Activated T-cell treated with anti-CD3 and anti-CD28 coated beads for 4 hours (primary cell): ENCODE data around the gene NOX1.
A peak's percentile ranks its signal among the peaks of the same experiment; 100 is the strongest.

Source experiments
- DNase-seq: peaks from one replicate; pipeline ENCODE4 v3.0.0-alpha.2; 2020

Gene NOX1

GRCh38 chrX:100874325-100874724 is at the start of gene NOX1:
Gene NOX1, minus strand, starts transcription at chrX:100874359. Its CDS starts 220 bp downstream, at chrX:100874139.
- DNase-seq: no peak

DNA sequence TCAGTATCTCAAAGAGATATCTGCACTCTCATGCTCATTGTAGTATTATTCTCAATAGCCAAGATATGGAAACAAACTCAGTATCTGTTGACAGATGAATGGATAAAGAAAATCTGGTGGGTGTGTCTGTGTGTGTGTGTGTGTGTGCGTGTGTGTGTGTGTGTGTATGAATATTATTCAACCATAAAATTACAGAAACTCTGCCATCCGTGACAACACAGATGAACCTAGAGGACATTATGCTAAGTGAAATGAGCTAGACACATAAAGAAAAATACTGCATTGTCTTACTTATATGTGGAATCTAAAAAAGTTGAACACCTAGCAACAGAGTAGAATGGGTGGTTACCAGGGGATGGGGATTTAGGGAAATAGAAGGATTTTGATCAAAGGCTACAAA is 41.4 kb upstream of the NOX1 start:
- no peak for DNase-seq

DNA sequence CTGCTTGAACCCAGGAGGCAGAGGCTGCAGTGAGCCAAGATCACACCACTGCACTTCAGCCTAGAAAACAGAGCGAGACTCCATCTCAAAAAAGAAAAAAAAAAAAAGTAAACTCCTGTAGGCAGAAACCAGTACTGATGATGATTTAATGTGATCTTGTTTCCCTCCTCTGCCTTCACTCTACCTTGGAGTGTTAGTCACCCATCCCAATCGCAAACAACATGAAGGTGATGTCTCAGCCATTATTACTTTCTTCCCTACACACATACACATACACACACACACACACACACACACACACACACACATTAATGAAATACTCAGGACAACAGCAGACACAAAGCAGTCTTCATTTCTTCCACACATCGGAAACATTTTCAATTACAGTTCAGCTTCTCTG is 39.0 kb upstream of the NOX1 start:
- DNase-seq: no peak

GRCh38 chrX:100911731-100912130 is 37.6 kb upstream of the NOX1 start:
- DNase-seq: no peak

DNA sequence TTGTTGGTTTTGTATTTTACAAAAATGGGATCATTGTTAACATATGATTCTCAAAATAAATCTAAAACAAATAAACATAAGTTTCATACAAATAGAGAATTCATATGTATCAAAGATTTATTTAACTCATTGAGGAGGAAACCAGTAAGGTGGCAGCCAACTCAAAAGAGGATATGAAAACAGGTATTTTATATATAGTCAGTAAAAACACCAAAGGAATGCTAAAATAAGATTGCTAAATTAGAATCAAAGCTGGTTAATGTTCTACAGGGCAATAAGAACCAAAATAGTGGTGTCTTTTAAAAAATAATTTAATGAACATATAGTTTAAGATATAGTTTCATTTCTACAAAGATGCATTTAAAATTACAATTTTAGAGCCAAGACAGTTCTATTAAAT is 31.5 kb upstream of the NOX1 start:
- no peak for DNase-seq

- DNase-seq: no peak
These were observed 30.3 kb upstream of the NOX1 start for GRCh38 chrX:100904433-100904832.

- DNase-seq: no peak
These were observed 21.4 kb upstream of the NOX1 start for GRCh38 chrX:100895365-100896075.

GRCh38 chrX:100883654-100884053 is 9.5 kb upstream of the NOX1 start:
- DNase-seq: no peak

DNA sequence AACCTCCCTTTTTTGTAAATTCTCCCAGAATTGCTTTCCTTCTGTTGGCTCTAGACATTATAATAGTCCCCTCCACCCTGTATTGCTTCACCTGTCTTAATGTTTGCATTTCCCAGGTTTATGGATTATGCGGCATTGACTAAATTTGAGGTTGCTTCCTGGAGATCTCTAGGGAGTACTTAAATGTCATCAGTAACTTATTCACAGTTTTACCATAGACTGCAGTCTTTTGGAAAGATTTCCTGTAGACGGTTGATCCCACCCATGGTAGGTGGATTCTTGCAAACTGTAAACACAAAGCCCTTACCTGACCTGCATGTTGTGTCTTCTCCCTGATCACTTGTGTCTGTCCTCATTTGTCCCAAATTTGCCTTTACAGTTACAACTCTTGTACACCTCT is 6.2 kb upstream of the NOX1 start:
- no peak for DNase-seq

- DNase-seq: no peak
These were observed 2.3 kb downstream of the NOX1 start for GRCh38 chrX:100871594-100872560.

DNA sequence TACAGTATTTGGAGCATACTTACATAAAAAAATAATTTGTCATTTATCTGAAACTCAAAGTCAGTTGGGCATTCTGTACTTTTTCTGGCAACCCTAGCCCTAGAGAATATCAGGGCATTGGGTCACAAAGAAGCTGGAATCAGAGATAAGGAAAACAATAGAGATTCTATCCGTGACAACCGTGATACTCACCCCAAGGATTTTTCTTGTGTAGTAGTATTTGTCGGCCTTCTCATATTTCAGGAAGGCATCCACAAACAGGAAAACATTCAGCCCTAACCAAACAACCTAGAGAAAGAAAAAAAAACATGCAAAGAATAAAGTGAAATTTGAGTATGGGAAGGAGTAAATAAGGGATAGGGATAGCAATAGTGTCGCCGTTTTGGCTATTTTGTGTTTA is 3.6 kb downstream of the NOX1 start:
- no peak for DNase-seq

GRCh38 chrX:100868273-100868672 is 5.9 kb downstream of the NOX1 start:
- DNase-seq: no peak

DNA sequence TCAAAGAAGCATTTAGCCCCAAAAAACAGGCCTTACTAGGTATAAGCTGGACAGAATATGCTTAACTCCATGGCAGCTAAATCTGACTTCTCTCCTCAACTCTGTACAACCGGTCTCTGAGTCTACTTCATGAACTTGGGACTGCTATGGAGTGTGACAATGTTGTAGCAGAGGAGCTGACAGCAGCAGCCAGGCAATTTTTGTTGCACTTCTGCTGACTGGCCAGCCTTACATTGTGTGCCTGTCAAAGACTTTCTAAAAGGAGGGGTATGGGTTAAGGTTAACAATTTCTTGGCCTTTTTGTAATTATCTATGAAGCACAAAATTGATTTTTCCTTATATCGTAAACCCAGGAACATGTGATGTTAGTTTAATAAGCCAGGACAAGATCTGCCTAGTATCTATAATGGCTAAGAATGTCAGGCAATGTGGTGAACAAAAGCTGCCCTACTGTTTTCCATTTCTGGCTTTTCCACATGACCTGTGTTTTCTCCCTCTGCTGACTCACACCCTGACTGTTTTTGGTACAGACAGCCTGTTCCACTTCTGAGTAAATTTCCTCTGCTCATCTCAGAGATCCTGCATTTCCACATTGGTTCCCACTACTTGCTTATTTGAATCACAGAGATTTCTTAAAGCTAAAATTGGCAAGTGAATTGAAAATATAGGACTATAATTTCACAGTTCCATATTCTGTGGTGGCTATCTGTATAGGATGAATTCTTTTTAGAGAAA is 9.3 kb downstream of the NOX1 start:
- DNase-seq: no peak

DNA sequence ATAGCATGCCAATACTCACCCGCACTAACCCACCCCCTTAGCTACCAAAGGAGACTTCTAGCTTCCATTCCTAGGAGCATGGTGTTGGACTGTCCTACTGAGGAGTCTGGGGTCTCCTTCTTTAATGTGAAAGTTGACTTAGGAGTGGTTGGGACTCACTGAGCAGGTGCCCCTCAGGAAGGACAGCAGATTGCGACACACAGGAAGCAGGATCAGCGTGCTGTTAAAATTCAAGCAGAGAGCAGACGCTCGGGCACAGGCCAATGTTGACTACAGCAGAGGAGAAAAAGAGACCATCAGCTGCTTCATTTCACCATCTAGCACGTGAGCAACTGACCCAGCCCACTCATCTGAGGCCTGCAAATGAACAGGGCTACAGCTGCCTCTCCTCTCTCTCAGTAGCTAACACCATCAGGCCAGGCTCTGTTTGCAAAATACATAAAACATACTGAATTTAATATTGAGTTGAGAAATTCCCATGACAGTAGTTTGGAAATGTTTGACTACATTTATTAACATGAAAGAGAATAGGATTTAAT is 10.8 kb downstream of the NOX1 start:
- no peak for DNase-seq

GRCh38 chrX:100852810-100853209 is 21.3 kb downstream of the NOX1 start:
- no peak for DNase-seq

DNA sequence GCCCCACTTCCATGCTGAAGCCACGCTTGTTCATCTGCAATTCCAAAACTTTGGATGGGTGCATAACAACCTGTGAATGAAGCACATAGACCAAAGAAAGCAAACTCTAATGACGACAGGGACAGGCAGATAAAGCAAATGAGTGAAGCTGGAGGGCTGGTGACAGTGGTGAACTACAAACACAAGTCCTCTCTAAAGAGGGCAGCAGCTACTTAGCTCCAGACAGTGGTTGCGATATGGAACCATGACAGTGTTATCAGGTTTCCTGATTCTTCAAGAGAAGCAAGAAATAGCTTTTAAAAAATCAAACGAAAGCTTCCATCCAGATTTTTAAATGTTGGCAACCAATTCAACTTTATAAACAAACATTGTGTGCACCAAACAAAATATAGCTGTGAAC is 23.8 kb downstream of the NOX1 start:
- no peak for DNase-seq

GRCh38 chrX:100831219-100831946 is 42.8 kb downstream of the NOX1 start:
- no peak for DNase-seq

DNA sequence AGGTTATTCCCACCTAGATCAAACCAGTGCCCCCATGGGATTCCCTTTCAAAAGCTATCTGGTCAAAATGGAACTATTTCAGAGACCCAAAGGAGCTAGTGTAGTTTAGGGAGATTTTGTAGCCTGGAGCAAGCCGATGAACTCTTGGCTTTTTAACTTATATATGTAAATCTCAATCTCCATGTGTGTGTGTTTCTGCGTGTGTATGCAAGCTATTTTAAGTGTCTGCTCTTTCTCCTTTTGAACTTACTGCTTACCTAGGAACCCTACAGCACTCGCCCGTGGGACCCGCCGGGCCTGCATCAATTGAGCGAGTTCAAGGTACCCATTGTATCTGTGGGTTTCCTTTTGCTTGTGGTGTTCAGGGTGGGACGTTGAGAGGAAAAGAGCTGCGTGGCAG is 43.6 kb downstream of the NOX1 start:
- no peak for DNase-seq

DNA sequence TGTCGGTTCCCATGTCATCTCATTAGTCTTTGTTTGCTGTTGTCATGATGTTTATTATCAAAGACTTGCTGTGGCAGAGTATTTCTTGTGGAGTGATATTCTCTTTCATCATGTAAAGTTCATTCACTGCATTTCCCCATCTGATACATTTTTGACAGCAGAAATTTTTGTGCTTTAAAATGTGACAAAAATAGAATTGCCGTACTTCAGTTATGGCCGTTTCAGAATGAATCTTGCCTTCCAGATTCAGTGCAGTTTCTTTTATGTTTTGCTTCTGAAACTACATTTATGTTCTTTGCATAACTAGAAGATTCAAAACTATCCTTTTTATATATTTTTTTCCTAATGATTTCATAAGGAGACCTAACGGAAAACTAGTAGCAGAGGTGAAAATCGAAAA is 44.0 kb downstream of the NOX1 start:
- no peak for DNase-seq

DNA sequence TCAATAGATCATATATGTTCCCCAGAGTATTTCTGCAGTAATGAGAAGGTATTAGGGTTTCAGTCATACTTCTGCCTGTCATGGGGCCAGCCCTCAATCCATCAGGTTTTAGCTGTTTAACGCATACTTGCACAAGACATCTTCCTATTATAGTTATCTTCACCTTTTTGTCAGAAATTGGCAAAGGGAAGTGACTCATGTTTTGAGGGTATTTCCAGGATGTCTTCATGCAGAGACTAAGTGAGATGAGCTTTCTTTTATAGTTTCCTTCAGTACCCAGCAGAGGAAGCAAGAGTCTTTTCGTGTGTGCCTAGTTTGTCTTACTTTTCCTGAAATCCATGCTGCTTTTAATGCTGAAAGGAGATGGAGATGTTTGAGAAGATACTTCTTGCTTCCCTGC is 44.4 kb downstream of the NOX1 start:
- no peak for DNase-seq

DNA sequence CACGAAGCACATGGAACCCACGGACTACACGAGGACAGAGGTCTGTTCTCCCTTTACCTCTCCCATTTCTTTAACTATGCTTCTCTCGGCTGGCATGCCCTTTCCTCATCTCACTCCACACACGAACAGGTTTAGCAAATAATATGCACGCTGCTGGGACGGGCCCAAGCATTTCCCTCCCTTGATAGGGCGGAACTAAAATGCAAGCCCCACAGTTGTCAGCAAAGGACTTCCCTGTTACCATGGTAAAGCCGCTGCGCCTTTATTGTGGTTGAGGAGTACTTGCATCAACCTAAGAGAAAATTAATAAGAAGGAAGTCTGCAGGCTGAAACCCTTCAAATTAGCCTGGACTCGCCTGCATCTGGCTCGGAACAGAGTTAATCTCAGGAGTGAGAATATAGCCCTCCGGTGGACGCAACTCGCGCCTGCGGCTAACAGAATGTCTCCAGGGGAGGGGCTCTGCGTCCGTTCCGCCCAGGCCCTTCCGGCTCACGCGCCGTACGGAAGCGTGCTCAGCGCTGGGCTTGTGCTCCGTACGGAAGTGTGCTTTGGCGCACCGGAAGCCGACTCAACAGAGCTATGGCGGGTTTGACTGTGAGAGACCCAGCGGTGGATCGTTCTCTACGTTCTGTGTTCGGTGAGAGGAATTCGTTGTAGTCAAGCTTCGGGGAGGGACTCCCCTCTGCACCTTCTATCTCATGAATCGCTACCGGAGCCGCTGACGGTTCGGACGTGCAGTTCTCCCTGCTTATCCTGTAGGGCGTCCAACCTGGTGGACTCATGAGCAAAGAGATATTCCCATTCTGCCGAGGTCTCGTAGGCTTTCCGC is 54.1 kb downstream of the NOX1 start, which contains the start of gene CSTF2:
TSS of gene CSTF2 (plus strand) at position 555 of the 830 bp plus-strand sequence. CDS start at position 581, 26 bp downstream.
- DNase-seq: peak; percentile 52

DNA sequence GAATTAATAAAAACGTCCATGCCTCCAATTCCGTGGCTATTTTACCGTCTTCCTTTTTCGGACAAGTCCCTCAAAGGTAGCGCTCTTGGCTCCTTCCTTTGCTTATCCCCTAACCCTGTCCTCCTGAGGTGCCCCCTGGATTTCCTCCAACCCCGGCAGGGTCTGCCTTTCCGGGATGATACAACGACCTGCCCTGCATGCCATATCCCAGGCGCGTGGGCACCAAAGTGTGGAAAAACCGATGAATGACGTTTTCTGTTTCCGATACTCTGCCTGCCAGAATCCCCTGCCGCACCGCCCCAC is 54.7 kb downstream of the NOX1 start:
- DNase-seq: peak; percentile 25
